GM18498 (cell line): ENCODE measurements around the gene KIF16B.
"Not testable (repeated sequence)": the region's sequence is repeated elsewhere in the genome, so short reads cannot be mapped to it uniquely, and the experiment has no call there.

Source experiments
- ATAC-seq: cut with Tn5 transposase; IDR thresholded peaks from one replicate; pipeline ENCODE4 v1.9.1; 2021; ENCODE audit warnings: mild to moderate bottlenecking, moderate library complexity; ENCODE audit not compliant: unreplicated experiment

KIF16B gene

GRCh38 chr20:16527438-16527837, 45.8 kb downstream of the KIF16B start:
- no peak for ATAC-seq

GRCh38 chr20:16526433-16527380, 46.5 kb downstream of the KIF16B start:
- ATAC-seq = no peak

- not testable (repeated sequence) for ATAC-seq
These were observed 50.6 kb downstream of the KIF16B start for GRCh38 chr20:16522651-16523050.

- no peak for ATAC-seq
These were observed 53.1 kb downstream of the KIF16B start for GRCh38 chr20:16520154-16520553.

GRCh38 chr20:16519673-16520072, 53.6 kb downstream of the KIF16B start:
- ATAC-seq = not testable (repeated sequence)

- no peak for ATAC-seq
These were observed 54.5 kb downstream of the KIF16B start for GRCh38 chr20:16518784-16519084.

- peak; percentile 58 for ATAC-seq
These were observed 55.1 kb downstream of the KIF16B start for GRCh38 chr20:16517946-16518783.

- ATAC-seq = no peak
These were observed 56.5 kb downstream of the KIF16B start for GRCh38 chr20:16516794-16517193.

- ATAC-seq = no peak
These were observed 58.2 kb downstream of the KIF16B start for GRCh38 chr20:16515046-16515445.

- ATAC-seq = no peak
These were observed 59.1 kb downstream of the KIF16B start for GRCh38 chr20:16514140-16514539.

GRCh38 chr20:16505894-16506293, 67.4 kb downstream of the KIF16B start:
- peak; percentile 69 for ATAC-seq

- no peak for ATAC-seq
These were observed 71.9 kb downstream of the KIF16B start for GRCh38 chr20:16501301-16501700.

- ATAC-seq = no peak
These were observed 73.1 kb downstream of the KIF16B start for GRCh38 chr20:16500197-16500596.

- ATAC-seq = no peak
These were observed 74.6 kb downstream of the KIF16B start for GRCh38 chr20:16498526-16499253.

- ATAC-seq = no peak
These were observed 75.4 kb downstream of the KIF16B start for GRCh38 chr20:16497896-16498295.

GRCh38 chr20:16493486-16493885, 79.8 kb downstream of the KIF16B start:
- no peak for ATAC-seq

- ATAC-seq = peak; percentile 88
These were observed 81.8 kb downstream of the KIF16B start for GRCh38 chr20:16491294-16491905.

- no peak for ATAC-seq
These were observed 82.6 kb downstream of the KIF16B start for GRCh38 chr20:16490696-16491095.

GRCh38 chr20:16488616-16489015, 84.6 kb downstream of the KIF16B start:
- no peak for ATAC-seq

- ATAC-seq = no peak
These were observed 85.2 kb downstream of the KIF16B start for GRCh38 chr20:16488086-16488485.

GRCh38 chr20:16486532-16486931, 86.7 kb downstream of the KIF16B start:
- ATAC-seq = no peak
